ENCODE results near the gene FGF7. TPM values are rescaled to one million over a fixed set of nuclear protein-coding genes. Genes with fewer than 3 reads are reported as not detected.

Gene FGF7
- total RNA-seq, 1 experiment from 2014 or later: 0.15 TPM

GRCh38 chr15:49492830-49493229 is 69.8 kb downstream of the FGF7 start:
- 0 out of 2 replicates have a peak, but pooled peaks cover 3% of the 10 kb centered on the region for H3K4me1 Mint-ChIP-seq
- TF ChIP-seq ATF1 (CRISPR knock-in tag; IDR thresholded peaks at IDR 0.05): no peak
- no peak for TF ChIP-seq ARID4B (CRISPR knock-in tag; IDR thresholded peaks at IDR 0.05; ENCODE audit: borderline replicate concordance)
- TF ChIP-seq MYBL2 (CRISPR knock-in tag; IDR thresholded peaks at IDR 0.05): no peak
- TF ChIP-seq AFF4 (CRISPR knock-in tag; IDR thresholded peaks at IDR 0.05; ENCODE audit: borderline replicate concordance): no peak
- no peak for TF ChIP-seq IRF2 (CRISPR knock-in tag; IDR thresholded peaks at IDR 0.05; ENCODE audit: borderline replicate concordance, low read depth)
- no peak for TF ChIP-seq ZNF671 (CRISPR knock-in tag; IDR thresholded peaks at IDR 0.05)
- no peak for TF ChIP-seq USF1 (CRISPR knock-in tag; IDR thresholded peaks at IDR 0.05)
- no peak for TF ChIP-seq NR3C1 (CRISPR knock-in tag; conservative IDR thresholded peaks at IDR 0.05; ENCODE audit: low read depth)
- no peak for TF ChIP-seq MAX (CRISPR knock-in tag; IDR thresholded peaks at IDR 0.05)
- no peak for TF ChIP-seq JUN (CRISPR knock-in tag; IDR thresholded peaks at IDR 0.05)
- no peak for TF ChIP-seq NFYB (CRISPR knock-in tag; conservative IDR thresholded peaks at IDR 0.05; ENCODE audit: low read depth)
- CTCF ChIA-PET: no interaction called here
- H3K27me3 Mint-ChIP-seq (ENCODE audit: low read depth): no peaks in the 10 kb centered on the region
- ATAC-seq (no peak), DNase-seq (ENCODE audit: low spot score) (no peak)
- no peak overlapping the region for H3K27ac Mint-ChIP-seq
- no peaks in the 10 kb centered on the region for H3K36me3 Mint-ChIP-seq
- POLR2A ChIA-PET: no interaction called here
- H3K4me3 Mint-ChIP-seq: no peak overlapping the region
- H3K9me3 Mint-ChIP-seq: no peaks in the 10 kb centered on the region

- POLR2A ChIA-PET: no interaction called here
- Mint-ChIP-seq H3K9me3 (peaks cover 7% of the 10 kb centered on the region), H3K4me1 (0 out of 2 replicates have a peak, but pooled peaks cover 3% of the 10 kb centered on the region), H3K36me3 (no peaks in the 10 kb centered on the region), H3K27me3 (ENCODE audit: low read depth) (no peaks in the 10 kb centered on the region), H3K4me3 (no peak overlapping the region), H3K27ac (no peak overlapping the region)
- CTCF ChIA-PET: no interaction called here
- ATAC-seq: no peak
- TF ChIP-seq ZNF138 (CRISPR knock-in tag; conservative IDR thresholded peaks at IDR 0.05) (no peak), ZNF219 (CRISPR knock-in tag; IDR thresholded peaks at IDR 0.05; ENCODE audit: borderline replicate concordance) (no peak), ATF6 (CRISPR knock-in tag; IDR thresholded peaks at IDR 0.05) (no peak), ZNF281 (CRISPR knock-in tag; IDR thresholded peaks at IDR 0.05) (no peak), AR (CRISPR knock-in tag; IDR thresholded peaks at IDR 0.05) (no peak), MLX (CRISPR knock-in tag; IDR thresholded peaks at IDR 0.05) (no peak), MXD4 (CRISPR knock-in tag; IDR thresholded peaks at IDR 0.05; ENCODE audit: borderline replicate concordance) (no peak)
- DNase-seq (ENCODE audit: low spot score): no peak
Measured at GRCh38 chr15:49494842-49495241, 71.8 kb downstream of the FGF7 start.

Data from WTC11 (cell line).